RWPE1 (cell line): ENCODE measurements around the gene SLC25A43.
A peak's percentile ranks its signal among the peaks of the same experiment; 100 is the strongest.

Experiments
- CTCF ChIA-PET: fragments of 350-600 bp; sonication (Branson Sonifier 250); formaldehyde crosslinking; extraction: SDS; loops from one replicate; lab custom pipeline; 2021; lab: Yijun Ruan, JAX
- POLR2A ChIA-PET: fragments of 400-600 bp; formaldehyde crosslinking; extraction: SDS; loops from one replicate; lab custom pipeline; 2020; ENCODE audit warnings: antibody characterized with exemption; ENCODE audit not compliant: low non-redundant PET; lab: Yijun Ruan, JAX
- DNase-seq: peaks from one replicate; pipeline ENCODE4 v3.0.0; 2012; ENCODE audit warnings: low spot score
- H3K27ac ChIP-seq: fragments of 450-650 bp; 2 replicates; pipeline ENCODE4 v1.5.1; 2017
- TF ChIP-seq, protein P1 (sequence below): fragments of 450-650 bp; conservative IDR thresholded peaks from 2 replicates; pipeline ENCODE4 v1.5.1; 2017; ENCODE audit warnings: low read depth, mild to moderate bottlenecking

SLC25A43 gene

DNA sequence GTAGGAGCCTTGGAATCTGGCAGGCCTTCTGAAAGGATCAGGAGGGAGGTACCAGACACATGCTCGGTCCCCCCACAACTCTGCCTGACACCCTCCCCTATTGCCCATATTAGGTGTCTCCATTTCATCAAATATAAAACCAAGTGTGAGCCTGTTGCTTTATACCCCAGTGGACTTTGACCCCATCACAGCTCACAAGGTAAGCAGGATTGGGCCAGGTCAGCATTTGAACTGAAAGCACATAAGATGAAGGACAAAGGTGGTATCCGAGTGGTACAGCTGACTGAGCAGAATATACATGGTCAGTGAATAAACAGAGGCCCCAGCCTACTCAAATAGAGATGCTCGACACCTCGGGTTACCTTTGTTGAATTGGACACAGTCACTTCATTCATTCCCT, 20.0 kb downstream of the SLC25A43 start:
- no peak overlapping the region for H3K27ac ChIP-seq
- DNase-seq = no peak
- TF ChIP-seq, protein P1, sequence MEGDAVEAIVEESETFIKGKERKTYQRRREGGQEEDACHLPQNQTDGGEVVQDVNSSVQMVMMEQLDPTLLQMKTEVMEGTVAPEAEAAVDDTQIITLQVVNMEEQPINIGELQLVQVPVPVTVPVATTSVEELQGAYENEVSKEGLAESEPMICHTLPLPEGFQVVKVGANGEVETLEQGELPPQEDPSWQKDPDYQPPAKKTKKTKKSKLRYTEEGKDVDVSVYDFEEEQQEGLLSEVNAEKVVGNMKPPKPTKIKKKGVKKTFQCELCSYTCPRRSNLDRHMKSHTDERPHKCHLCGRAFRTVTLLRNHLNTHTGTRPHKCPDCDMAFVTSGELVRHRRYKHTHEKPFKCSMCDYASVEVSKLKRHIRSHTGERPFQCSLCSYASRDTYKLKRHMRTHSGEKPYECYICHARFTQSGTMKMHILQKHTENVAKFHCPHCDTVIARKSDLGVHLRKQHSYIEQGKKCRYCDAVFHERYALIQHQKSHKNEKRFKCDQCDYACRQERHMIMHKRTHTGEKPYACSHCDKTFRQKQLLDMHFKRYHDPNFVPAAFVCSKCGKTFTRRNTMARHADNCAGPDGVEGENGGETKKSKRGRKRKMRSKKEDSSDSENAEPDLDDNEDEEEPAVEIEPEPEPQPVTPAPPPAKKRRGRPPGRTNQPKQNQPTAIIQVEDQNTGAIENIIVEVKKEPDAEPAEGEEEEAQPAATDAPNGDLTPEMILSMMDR = no peak
- ChIA-PET POLR2A (no interaction called here), CTCF (no interaction called here)

DNA sequence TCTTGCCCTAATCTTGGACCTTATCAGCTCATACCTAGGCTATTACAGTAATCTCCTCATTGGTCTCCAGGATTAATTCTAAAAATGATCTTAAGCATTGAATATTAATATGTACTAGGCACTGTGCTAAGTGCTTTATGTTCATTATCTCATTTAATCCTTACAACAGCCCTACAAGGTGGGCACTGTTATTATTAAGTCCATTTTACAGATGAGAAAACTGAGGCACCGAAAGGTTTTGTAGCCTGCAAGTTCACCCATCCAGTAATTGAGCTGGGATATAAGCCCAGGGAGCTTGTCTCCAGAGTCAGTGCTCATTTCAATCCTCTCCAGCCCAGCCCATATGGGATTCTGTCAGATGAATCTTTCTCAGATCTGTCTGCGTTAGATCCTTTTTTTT, 20.8 kb downstream of the SLC25A43 start:
- TF ChIP-seq, protein P1 = no peak
- no peak overlapping the region for H3K27ac ChIP-seq
- ChIA-PET CTCF (no interaction called here), POLR2A (interaction anchor here (0.7 kb wide), 1 partner anchor 51 kb away, joined by 5 read pairs; no protein-coding TSS in a partner anchor)
- DNase-seq = no peak

DNA sequence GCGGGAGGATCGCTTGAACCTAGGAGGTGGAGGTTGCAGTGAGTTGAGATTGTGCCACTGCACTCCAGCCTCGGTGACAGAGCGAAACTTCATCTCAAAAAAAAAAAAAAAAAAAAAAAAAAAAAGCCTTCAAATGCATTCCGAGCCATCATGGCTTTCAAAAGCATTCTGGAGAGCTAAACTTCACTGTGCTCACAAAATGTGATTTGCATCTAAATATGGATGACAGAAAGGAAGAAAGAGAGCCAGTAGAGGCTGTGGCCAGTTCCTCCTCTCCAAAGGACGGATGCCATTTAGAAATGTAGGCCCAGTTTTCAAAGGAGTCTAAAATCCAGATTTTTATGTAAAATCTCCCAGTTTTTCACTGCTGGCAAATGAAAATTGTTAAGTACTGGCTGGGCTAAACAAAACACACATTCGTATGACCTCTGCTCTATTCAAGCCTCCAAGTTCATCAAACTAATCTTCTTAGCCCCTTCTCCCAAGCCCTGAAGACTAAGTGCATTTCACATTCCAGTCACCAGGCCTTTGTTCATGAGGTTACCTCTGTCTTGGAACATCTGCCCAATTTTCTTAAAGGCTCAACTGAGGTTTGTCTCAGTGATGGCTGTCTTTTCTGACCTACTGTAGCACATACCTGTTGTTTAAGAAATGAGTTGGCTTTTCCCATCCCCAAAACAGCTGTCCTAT, 22.0 kb downstream of the SLC25A43 start:
- POLR2A ChIA-PET = no interaction called here

DNA sequence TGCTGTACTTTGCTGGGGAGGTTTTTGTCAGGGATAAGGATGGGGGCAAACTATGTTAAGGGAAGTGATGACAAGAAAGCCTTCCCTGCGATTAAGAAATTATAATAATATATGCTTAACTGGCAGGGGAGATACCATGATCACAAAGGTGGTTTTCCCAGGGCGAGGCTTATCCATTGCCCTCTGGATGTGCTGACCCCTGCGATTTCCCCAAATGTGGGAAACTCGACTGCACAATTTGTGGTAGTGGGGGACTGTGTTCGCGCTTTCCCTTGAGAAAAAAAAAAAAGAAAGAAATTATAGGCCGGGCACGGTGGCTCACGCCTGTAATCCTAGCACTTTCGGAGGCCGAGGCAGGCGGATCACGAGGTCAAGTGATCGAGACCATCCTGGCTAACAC, 24.5 kb downstream of the SLC25A43 start:
- TF ChIP-seq, protein P1 = no peak
- ChIA-PET CTCF (no interaction called here), POLR2A (no interaction called here)
- DNase-seq = no peak
- H3K27ac ChIP-seq = no peak overlapping the region

More for the DNA sequence above, 22.0 kb downstream of the SLC25A43 start:
- TF ChIP-seq, protein P1 = no peak
- no peak overlapping the region for H3K27ac ChIP-seq
- CTCF ChIA-PET = no interaction called here
- DNase-seq = no peak

DNA sequence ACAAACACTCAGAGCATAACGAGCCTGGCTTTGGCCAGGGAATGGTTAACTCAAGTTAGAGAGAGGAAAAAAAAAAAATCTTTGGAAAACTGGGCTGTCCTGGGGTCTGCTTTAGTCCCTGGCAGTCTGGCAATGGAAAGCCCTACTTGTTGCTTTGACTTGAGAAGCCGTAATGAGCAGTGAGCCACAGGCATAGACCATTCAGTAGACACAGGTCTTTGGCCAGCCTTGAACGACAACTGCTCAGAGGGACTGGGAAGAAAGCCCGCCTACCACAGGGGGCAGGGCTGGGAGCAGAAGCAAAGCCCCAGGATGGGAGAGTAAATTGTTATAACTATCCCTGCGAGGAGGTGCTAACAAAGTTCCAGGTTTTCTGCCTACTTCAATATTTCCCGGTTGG, 25.9 kb downstream of the SLC25A43 start:
- H3K27ac ChIP-seq = no peak overlapping the region
- TF ChIP-seq, protein P1 = no peak
- ChIA-PET CTCF (no interaction called here), POLR2A (no interaction called here)
- no peak for DNase-seq

DNA sequence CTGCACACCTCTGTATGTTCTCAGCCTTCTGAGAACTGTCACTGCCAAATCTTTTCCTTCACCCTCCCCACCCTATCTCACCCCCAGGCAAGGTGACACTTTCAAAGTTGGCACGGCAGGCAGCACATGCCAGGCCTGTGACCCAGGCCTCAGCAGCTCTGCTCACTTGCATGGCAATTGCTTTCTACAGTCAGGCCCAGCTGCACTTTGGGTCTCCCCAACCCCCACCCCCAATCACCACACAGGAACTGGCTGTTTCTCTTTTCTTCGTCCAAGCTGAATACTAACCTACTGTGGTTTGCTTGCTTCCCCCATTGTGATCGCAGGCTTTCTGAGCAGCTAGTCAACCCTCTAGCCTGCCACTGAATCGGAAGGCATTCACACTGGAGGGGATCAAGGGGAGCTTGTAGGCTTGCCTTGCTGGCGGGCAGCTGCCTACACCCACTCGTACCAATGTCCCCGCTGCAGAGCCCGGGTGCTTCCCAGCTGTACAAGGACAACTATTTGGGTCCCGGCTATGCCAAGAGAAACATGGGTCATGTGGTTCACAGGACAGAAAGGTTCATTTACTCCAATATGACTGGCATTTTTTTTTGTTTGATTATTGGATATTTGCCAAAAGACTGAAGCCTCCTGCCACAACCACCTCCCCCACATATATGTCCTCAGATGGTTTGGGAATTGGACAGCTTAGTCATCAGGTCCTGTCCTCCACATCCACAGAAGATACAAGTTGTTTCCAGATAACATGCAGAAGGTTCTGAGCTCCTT, 28.1 kb downstream of the SLC25A43 start:
- DNase-seq = no peak
- TF ChIP-seq, protein P1 = no peak
- ChIA-PET POLR2A (no interaction called here), CTCF (no interaction called here)
- peak overlapping the region; percentile 33; the same call in 1 of the 2 replicates for H3K27ac ChIP-seq
